IPS-18c (cell line): ENCODE measurements around the gene IQCF2.

Experiments
- H3K4me3 ChIP-seq: 2 replicates; pipeline ENCODE4 v1.7.0; 2013; ENCODE audit warnings: low read depth, mild to moderate bottlenecking, low read length, moderate library complexity; ENCODE audit not compliant: insufficient read depth
- H3K9me3 ChIP-seq: one replicate; pipeline ENCODE4 v1.6.1; 2013; ENCODE audit warnings: mild to moderate bottlenecking, low read length, moderate library complexity; ENCODE audit not compliant: control insufficient read depth, insufficient read depth

IQCF2 gene

GRCh38 chr3:51908026-51908425 is 46.6 kb downstream of the IQCF2 start:
- no peaks in the 10 kb centered on the region for H3K9me3 ChIP-seq
- no peak overlapping the region for H3K4me3 ChIP-seq
